DMS79 treated with DMSO at 0.1 percent for 48 hours (cell line): ENCODE data around the gene PALLD.

Source experiments
- DNase-seq: peaks from one replicate; lab custom pipeline; 2025; lab: John Stamatoyannopoulos, UW

The PALLD gene

GRCh38 chr4:168831919-168832762 lies 335.3 kb downstream of the PALLD start:
- DNase-seq, result no peak

GRCh38 chr4:168832763-168833575 lies 336.1 kb downstream of the PALLD start:
- no peak for DNase-seq

DNA sequence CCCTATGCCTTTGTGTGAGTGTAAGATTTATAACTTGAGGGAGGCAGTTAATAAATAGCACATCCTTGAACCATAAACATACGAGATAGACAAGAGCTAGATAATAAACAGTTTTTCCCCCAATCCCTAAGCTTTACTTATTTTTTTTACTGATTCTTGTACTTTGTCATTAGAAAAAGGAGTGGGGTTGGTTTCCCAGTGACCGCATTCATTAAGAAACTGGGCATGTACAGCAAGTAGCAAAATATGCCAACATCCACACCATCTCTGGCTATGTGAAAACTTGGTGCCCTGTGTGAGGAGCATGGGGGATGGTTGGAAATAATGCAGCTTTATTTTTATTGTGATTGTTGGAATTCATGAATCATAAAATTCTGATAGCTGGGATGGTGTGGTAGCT lies 337.0 kb downstream of the PALLD start:
- DNase-seq, result no peak

GRCh38 chr4:168835880-168836454 lies 339.1 kb downstream of the PALLD start:
- DNase-seq, result no peak

DNA sequence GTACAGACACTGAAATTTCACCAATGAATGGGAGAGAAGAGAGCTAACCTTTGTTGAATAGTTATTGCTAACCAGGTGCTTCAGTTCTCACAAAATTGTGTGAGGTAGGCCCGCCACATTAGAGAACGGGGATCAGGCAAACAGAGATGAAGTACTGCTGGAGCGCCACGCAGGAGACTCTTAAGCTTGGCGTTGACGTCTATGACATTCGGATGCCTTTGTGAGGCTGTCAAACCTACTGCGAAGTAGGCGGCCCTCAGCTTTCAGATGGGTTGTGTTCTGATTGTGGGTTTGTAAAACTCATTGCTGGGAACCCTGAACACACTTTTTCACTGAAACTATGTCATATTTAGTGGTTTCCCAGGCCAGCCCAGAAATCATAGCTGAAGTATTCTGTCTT lies 339.6 kb downstream of the PALLD start:
- DNase-seq, result no peak

DNA sequence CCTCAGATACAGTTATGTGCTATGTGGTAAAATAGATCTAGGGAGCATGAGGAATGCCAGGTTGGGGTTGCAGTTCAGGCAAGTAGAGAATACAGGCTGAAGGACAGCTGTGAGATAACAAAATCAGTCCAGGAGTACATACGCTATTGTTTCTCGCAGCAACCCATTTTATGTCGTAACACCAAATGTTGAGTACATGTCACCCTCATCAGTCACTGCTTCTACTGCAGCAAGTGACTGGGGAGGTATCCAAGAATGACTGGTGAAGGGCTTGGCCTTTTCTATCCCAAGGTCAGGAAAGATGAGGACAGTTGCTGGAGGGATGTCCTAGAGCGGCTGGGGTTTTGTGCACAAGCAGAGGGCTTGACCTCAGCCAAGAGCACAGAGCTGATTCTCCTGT lies 341.1 kb downstream of the PALLD start:
- no peak for DNase-seq

- no peak for DNase-seq
These were observed 343.0 kb downstream of the PALLD start for GRCh38 chr4:168839758-168840391.

DNA sequence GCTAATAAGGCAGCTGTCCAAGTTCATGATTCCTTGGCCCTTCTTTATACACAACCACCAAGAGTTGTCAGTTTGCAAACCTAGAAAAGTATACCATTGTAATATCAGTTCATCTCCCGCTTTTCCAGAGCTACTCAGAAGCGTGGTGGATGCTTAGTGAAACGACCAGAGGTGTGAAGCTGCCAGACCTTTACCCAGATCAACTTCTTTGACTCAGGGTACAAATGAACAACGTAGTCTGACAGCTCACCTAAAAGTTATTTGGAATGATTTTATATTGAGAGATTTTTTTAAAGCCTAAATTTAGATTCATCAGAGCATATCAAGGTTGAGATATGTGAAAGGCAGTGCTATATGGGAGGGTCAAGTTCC lies 343.5 kb downstream of the PALLD start:
- no peak for DNase-seq

GRCh38 chr4:168841000-168841671 lies 344.3 kb downstream of the PALLD start:
- no peak for DNase-seq

- DNase-seq, result no peak
These were observed 344.8 kb downstream of the PALLD start for GRCh38 chr4:168841672-168842019.

- no peak for DNase-seq
These were observed 345.3 kb downstream of the PALLD start for GRCh38 chr4:168842186-168842585.

GRCh38 chr4:168843635-168844034 lies 346.8 kb downstream of the PALLD start:
- no peak for DNase-seq

DNA sequence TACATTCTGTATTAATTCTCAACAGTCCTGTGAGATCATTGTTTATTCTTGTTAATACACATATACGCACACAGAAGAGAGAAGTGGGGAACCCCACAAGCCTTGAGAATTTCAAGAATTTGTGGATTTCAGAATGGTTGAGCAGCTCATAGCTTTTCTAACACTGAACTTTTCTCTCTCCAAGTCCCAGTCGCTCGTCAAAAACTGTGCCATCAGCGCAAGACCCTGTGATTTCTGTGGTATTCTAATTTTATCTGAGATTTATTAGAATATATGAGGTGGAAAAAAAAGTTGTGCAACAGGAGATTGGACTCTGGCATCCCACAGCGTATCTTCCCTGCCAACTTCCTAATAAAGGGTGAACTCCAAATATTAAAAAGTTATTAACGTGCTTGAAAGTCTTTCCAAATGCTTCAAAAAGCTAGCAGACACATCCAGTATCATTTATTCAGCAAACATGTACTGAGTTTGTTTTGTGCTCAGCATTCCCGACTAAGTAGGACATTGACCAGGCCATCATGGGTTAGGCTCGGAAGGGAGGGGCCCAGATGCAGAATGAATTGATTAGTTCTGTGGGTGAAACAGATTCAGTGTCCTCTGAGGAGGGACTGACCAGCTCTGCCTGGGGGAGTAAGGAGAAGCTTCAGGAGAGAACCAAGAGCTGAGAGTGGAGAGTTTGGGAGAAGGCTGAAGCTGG lies 347.6 kb downstream of the PALLD start:
- DNase-seq, result no peak

DNA sequence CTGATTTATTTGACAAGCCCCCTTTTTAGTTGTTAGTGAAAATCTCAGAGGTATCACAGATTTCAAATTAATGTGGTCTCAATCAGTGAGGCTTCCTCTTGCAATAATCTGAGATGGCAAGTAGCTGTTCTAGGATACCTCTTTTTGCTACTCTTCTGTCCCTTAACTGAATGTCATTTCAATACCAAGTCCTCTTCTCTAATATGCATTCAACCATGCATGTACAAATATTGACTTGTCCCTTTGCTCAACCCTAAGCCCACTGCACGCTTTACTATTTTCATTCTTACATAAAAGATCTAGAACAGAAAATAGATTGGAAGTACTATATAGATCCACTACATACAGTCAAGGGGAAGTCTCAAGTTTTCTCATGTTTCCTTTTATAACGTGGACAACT lies 349.0 kb downstream of the PALLD start:
- no peak for DNase-seq

DNA sequence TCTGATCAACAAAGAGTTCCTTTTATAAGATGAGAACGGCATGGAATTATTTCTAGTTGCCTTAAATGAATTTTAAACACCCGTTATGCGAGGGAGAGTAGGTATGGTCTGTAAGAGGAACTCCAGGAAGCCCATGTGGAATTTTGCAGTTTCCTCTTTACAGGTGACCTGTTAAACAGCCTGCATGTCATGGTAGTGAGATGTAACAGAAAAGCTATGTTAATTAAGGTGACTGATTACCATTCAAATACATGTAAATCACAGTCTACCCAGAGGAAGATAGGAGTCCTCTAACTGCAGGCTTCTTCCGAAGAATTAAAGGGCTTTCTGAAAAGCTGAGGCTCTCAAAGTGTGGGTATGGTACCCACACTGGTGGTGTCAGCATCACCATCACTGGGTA lies 349.6 kb downstream of the PALLD start:
- DNase-seq, result no peak

DNA sequence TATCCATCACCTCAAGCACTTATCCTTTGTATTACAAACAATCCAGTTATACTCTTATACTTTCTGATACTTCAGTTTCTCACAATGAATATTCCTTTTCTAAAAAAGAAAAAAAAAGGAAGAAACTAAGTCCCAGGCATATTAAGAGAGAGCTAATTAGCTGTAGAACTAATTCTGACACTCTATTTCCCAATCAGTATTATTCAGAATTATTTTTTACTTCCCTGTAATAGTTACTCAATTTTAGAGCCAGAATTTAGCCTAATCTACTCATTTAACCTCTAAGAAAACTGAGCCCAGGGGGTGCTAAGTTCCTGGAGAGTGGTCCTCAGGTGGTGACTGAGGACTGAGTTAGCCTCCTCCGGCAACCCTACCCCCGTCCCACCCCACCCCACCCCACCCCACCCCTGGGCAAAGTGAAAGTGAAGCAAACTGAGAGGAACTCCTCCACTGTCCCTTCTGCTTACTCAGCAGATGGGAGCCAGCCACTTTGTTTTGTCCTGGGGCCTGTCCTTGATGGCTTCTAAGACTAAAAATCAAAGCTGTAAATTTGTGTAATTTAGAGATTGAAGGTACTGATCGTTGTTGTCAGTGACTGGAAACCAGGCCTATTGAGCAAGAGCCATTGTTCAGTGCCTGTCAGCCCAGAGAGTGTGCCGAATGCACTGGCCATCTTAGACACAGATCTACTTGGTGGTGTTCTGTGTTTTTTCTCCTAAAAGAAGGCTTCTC lies 351.1 kb downstream of the PALLD start:
- DNase-seq, result no peak

- DNase-seq, result no peak
These were observed 352.3 kb downstream of the PALLD start for GRCh38 chr4:168849030-168849675.

- no peak for DNase-seq
These were observed 353.1 kb downstream of the PALLD start for GRCh38 chr4:168849997-168850396.

DNA sequence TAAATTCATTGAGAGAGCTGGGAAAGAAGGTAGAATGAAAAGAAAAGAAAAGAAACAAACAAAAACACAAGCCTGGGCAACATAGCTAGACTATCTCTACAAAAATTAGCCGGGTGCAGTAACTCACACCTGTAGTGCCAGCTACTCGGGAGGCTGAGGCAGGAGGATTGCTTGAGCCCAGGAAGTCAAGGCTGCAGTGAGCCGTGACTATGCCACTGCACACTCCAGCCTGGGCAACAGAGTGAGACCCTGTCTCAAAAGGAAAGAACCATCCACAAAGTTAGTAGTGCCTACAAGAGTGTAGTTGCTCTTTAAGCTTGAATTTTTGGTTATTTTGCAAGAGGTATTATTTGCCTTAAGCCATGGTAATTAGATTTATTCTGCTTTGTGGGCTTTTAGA lies 355.5 kb downstream of the PALLD start:
- no peak for DNase-seq
